H1 (cell line): ENCODE measurements around the gene PRSS3. TPM values are rescaled to one million over a fixed set of nuclear protein-coding genes. Genes with fewer than 3 reads are reported as not detected.

ENCODE experiments used
- CTCF ChIA-PET: fragments of 300-600 bp; sonication (Branson Sonifier 250); formaldehyde crosslinking; loops from one replicate; lab custom pipeline; 2021; ENCODE audit not compliant: partially characterized antibody; lab: Charles Lee
- POLR2A ChIA-PET: fragments of 300-600 bp; sonication (Branson Sonifier 250); formaldehyde crosslinking; loops from one replicate; lab custom pipeline; 2021; ENCODE audit warnings: inconsistent platforms; ENCODE audit not compliant: partially characterized antibody; lab: Charles Lee
- DNase-seq, 2 experiments: peaks; one replicate each; pipeline versions ENCODE4 v3.0.0 to v3.0.0-alpha.2; 2010 to 2022; ENCODE audit warnings: low spot score in 2 of 2, low read depth in 1 of 2, mixed read lengths in 1 of 2
- FAIRE-seq: peaks from 2 replicates; lab custom pipeline; 2011; peaks lifted over from hg19 to GRCh38; lab: Jason Lieb, UNC
- H2AFZ ChIP-seq: 2 replicates; pipeline ENCODE4 v1.8.1; 2012; ENCODE audit warnings: low read length, inconsistent platforms
- H2AK5ac ChIP-seq: 2 replicates; pipeline ENCODE4 v1.6.1; 2013; ENCODE audit warnings: low read depth, low read length
- H2BK120ac ChIP-seq: replicated peaks from 2 replicates; pipeline ENCODE3; 2013; ENCODE audit warnings: low read depth, low read length, inconsistent platforms
- H2BK12ac ChIP-seq: 2 replicates; pipeline ENCODE4 v1.6.1; 2013; ENCODE audit warnings: low read depth, low read length
- H2BK15ac ChIP-seq: 2 replicates; pipeline ENCODE4 v1.6.1; 2013; ENCODE audit warnings: low read length
- H2BK20ac ChIP-seq: 2 replicates; pipeline ENCODE4 v1.6.1; 2013; ENCODE audit warnings: low read length
- H2BK5ac ChIP-seq: 2 replicates; pipeline ENCODE4 v1.6.1; 2013; ENCODE audit warnings: low read depth, low read length
- H3K14ac ChIP-seq: 2 replicates; pipeline ENCODE4 v1.6.1; 2013; ENCODE audit warnings: inconsistent platforms; ENCODE audit not compliant: insufficient read length
- H3K18ac ChIP-seq: 2 replicates; pipeline ENCODE4 v1.6.1; 2013; ENCODE audit warnings: low read length; ENCODE audit errors: extremely low read depth
- H3K23ac ChIP-seq: 2 replicates; pipeline ENCODE4 v1.6.1; 2013; ENCODE audit warnings: inconsistent platforms; ENCODE audit not compliant: insufficient read length
- H3K23me2 ChIP-seq: 2 replicates; pipeline ENCODE4 v1.6.1; 2013; ENCODE audit warnings: low read depth, low read length
- H3K27ac ChIP-seq: 2 replicates; pipeline ENCODE4 v1.6.1; 2011; ENCODE audit warnings: low read depth, low read length, inconsistent platforms
- H3K27me3 ChIP-seq, 4 experiments: replicated peaks in 1 of 4; 1 replicate in 1 of 4; 2 replicates in 3 of 4; pipeline versions ENCODE4 v1.6.1 to v1.8.1; 2011 to 2013; ENCODE audit warnings: low read length in 3 of 4, mild to moderate bottlenecking in 3 of 4, inconsistent platforms in 2 of 4, mixed read lengths in 2 of 4, moderate library complexity in 1 of 4; ENCODE audit not compliant: control insufficient read depth in 3 of 4, insufficient read depth in 3 of 4; ENCODE audit errors: extremely low read depth in 1 of 4
- H3K36me3 ChIP-seq, 4 experiments: 2 replicates each; pipeline versions ENCODE4 v1.6.1 to v1.8.1; 2011 to 2013; ENCODE audit warnings: mild to moderate bottlenecking in 4 of 4, low read length in 3 of 4, moderate library complexity in 2 of 4, control low read depth in 1 of 4, inconsistent platforms in 1 of 4; ENCODE audit not compliant: insufficient read depth in 4 of 4, control insufficient read depth in 2 of 4
- H3K4ac ChIP-seq: replicated peaks from 2 replicates; pipeline ENCODE3; 2013; ENCODE audit warnings: low read length, low read depth, mixed read lengths, inconsistent platforms; ENCODE audit not compliant: insufficient read length
- H3K4me1 ChIP-seq, 4 experiments: replicated peaks in 1 of 4; 1 replicate in 1 of 4; 2 replicates in 3 of 4; pipeline versions ENCODE4 v1.6.1 to v1.8.1; 2011 to 2013; ENCODE audit warnings: low read length in 3 of 4, inconsistent platforms in 2 of 4, mixed read lengths in 1 of 4; ENCODE audit not compliant: insufficient read depth in 4 of 4, control insufficient read depth in 3 of 4
- H3K4me2 ChIP-seq, 2 experiments: 2 replicates each; pipeline versions ENCODE4 v1.6.1 to v1.8.1; 2011 to 2013; ENCODE audit warnings: low read depth in 2 of 2, low read length in 2 of 2, control low read depth in 1 of 2, inconsistent platforms in 1 of 2, mild to moderate bottlenecking in 1 of 2; ENCODE audit not compliant: insufficient read depth in 1 of 2
- H3K4me3 ChIP-seq, 4 experiments: fragments of 200-600, 300-600 bp in 1 of 4; sonication (generic), shearing (Covaris generic), sonication (Bioruptor Twin) in 1 of 4; 2 replicates each; pipeline versions ENCODE4 v1.5.1 to v1.8.1; 2011 to 2016; ENCODE audit warnings: low read length in 4 of 4, low read depth in 3 of 4, control low read depth in 2 of 4, inconsistent platforms in 2 of 4, mild to moderate bottlenecking in 2 of 4, mixed read lengths in 1 of 4, moderate library complexity in 1 of 4; ENCODE audit not compliant: insufficient read depth in 2 of 4; ENCODE audit errors: extremely low read depth in 1 of 4
- H3K56ac ChIP-seq: replicated peaks from 2 replicates; pipeline ENCODE3; 2013; ENCODE audit warnings: low read depth, mild to moderate bottlenecking, mixed read lengths, low read length, inconsistent platforms; ENCODE audit not compliant: insufficient read length
- H3K79me1 ChIP-seq: 2 replicates; pipeline ENCODE4 v1.6.1; 2013; ENCODE audit warnings: low read depth, low read length, control low read depth
- H3K79me2 ChIP-seq, 2 experiments: 2 replicates each; pipeline versions ENCODE4 v1.6.1 to v1.8.1; 2012 to 2013; ENCODE audit warnings: low read length in 2 of 2, mild to moderate bottlenecking in 2 of 2, inconsistent platforms in 1 of 2; ENCODE audit not compliant: insufficient read depth in 2 of 2, control insufficient read depth in 1 of 2
- H3K9ac ChIP-seq, 4 experiments: replicated peaks in 1 of 4; 1 replicate in 1 of 4; 2 replicates in 3 of 4; pipeline versions ENCODE4 v1.6.1 to v1.8.1; 2011 to 2013; ENCODE audit warnings: low read depth in 3 of 4, low read length in 3 of 4, control low read depth in 2 of 4, mild to moderate bottlenecking in 2 of 4, moderate library complexity in 2 of 4, inconsistent platforms in 1 of 4; ENCODE audit errors: extremely low read depth in 1 of 4
- H3K9me3 ChIP-seq, 2 experiments: 2 replicates each; pipeline versions ENCODE4 v1.6.1 to v1.8.1; 2012 to 2013; ENCODE audit warnings: mild to moderate bottlenecking in 2 of 2, moderate library complexity in 2 of 2, control low read depth in 1 of 2, inconsistent platforms in 1 of 2, low read depth in 1 of 2, low read length in 1 of 2, mixed read lengths in 1 of 2; ENCODE audit not compliant: insufficient read depth in 2 of 2
- H4K20me1 ChIP-seq, 2 experiments: replicated peaks in 1 of 2; 2 replicates each; pipeline versions ENCODE3 to v1.8.1; 2011 to 2013; ENCODE audit warnings: inconsistent platforms in 2 of 2, low read length in 2 of 2, mild to moderate bottlenecking in 1 of 2; ENCODE audit not compliant: insufficient read depth in 2 of 2, control insufficient read depth in 1 of 2
- H4K5ac ChIP-seq: 2 replicates; pipeline ENCODE4 v1.6.1; 2013; ENCODE audit warnings: low read length, low read depth, mixed read lengths, inconsistent platforms; ENCODE audit not compliant: insufficient read length
- H4K8ac ChIP-seq: 2 replicates; pipeline ENCODE4 v1.8.0; 2013; ENCODE audit warnings: mild to moderate bottlenecking, moderate library complexity, low read length, inconsistent platforms; ENCODE audit not compliant: insufficient read depth; ENCODE audit errors: extremely low read depth
- H4K91ac ChIP-seq: replicated peaks from 2 replicates; pipeline ENCODE3; 2013; ENCODE audit warnings: low read length, mixed read lengths, inconsistent platforms; ENCODE audit not compliant: insufficient read length
- JUN ChIP-seq: IDR thresholded peaks from 2 replicates; pipeline ENCODE4 v1.6.1; 2011; ENCODE audit warnings: low read depth, mild to moderate bottlenecking, improper control_type of control experiment, low read length
- JUND ChIP-seq: IDR thresholded peaks from 2 replicates; pipeline ENCODE4 v1.6.1; 2011; ENCODE audit warnings: mild to moderate bottlenecking, improper control_type of control experiment, low read length
- SIX5 ChIP-seq: IDR thresholded peaks from 2 replicates; pipeline ENCODE4 v1.6.1; 2011; ENCODE audit warnings: mild to moderate bottlenecking, low read depth, low read length
- TCF12 ChIP-seq: IDR thresholded peaks from 2 replicates; pipeline ENCODE4 v1.6.1; 2011; ENCODE audit warnings: low read depth, mild to moderate bottlenecking, low read length
- WGBS, 2 experiments: shearing (Covaris generic) in 1 of 2; methylation state at CpG; one replicate each; pipeline versions ENCODE4 v1.1.6 to v1.1.7; 2013 to 2015; ENCODE audit warnings: low lambda C conversion rate in 2 of 2, mixed read lengths in 2 of 2, inconsistent platforms in 1 of 2, low coverage in 1 of 2, missing lambda C conversion rate in 1 of 2; ENCODE audit not compliant: insufficient replicate concordance in 2 of 2, insufficient coverage in 1 of 2, insufficient read length in 1 of 2; ENCODE audit errors: extremely low coverage in 1 of 2, missing lambda C conversion rate in 1 of 2; 5-methylcytosine and 5-hydroxymethylcytosine counted together
- polyA plus RNA-seq, 7 experiments: library from polyadenylated mRNA; depleted of rRNA in 3 of 7; stranded (reverse) in 5 of 7; unstranded in 2 of 7; fragments of >200 nt in 5 of 7; fragments of 200-250 nt in 2 of 7; gene quantifications; 1 replicate in 5 of 7; 2 replicates in 1 of 7; 4 replicates in 1 of 7; pipeline versions ENCODE4 v1.2.1 to v1.2.3, GENCODE V29; 2011 to 2013; ENCODE audit warnings: missing spikeins in 2 of 7, mixed read lengths in 2 of 7
- total RNA-seq: library from RNA; stranded (reverse); fragmentation: NEBNext Ultra II Directional; extraction: Animal tissue kit (Norgen Biotek cat#: 25700); gene quantifications from 2 replicates; pipeline ENCODE4 v1.2.1, GENCODE V29; 2021
- TF ChIP-seq, protein P1 (sequence below): IDR thresholded peaks from 2 replicates; pipeline ENCODE4 v1.6.1; 2012; ENCODE audit warnings: low read length, inconsistent platforms

PRSS3 gene
- total and polyA plus RNA-seq, 2 of the 8 experiments (the other 6 are each of a cell fraction or from before 2014, with no cell fraction given), result 0.12 TPM; not detected in 1

DNA sequence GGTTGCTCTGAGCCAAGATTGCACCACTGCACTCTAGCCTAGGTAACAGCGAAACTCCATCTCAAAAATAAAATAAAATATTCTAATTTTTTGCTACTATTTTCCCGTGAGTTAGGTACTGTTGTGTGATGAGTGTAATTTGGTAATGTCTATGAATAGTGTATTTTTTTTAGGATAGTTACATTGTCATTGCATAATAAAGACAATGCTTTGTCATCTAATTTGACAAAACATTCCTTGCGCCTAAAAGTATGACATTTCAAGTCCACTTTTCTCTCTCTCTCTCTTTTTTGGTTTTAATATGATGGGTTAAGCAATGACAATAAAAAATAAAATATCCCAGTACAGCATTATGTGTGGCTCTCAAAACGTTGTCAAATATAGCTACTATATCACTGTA is 50.9 kb downstream of the PRSS3 start:
- POLR2A ChIA-PET, result no interaction called here
- H3K23ac ChIP-seq, result no peak overlapping the region

More for the DNA sequence above, 50.9 kb downstream of the PRSS3 start:
- Histone ChIP-seq H4K8ac (no peak overlapping the region), H2BK120ac (no peak overlapping the region), H3K36me3 (no peaks in the 10 kb centered on the region; a peak in 1 of 8 replicates), H2BK12ac (no peak overlapping the region), H3K14ac (no peak overlapping the region), H3K27ac (no peak overlapping the region), H3K4me3 (no peak overlapping the region), H4K5ac (no peak overlapping the region), H3K18ac (no peak overlapping the region), H3K27me3 (no peaks in the 10 kb centered on the region), H3K4me2 (no peak overlapping the region), H3K9me3 (no peaks in the 10 kb centered on the region), H3K79me1 (peaks cover 5% of the 10 kb centered on the region; the same call in 1 of the 2 replicates), H2BK5ac (no peak overlapping the region), H2AK5ac (no peak overlapping the region), H2BK15ac (no peak overlapping the region), H2BK20ac (no peak overlapping the region), H3K4ac (no peak overlapping the region), H3K9ac (no peak overlapping the region), H3K56ac (no peak overlapping the region), H4K91ac (no peak overlapping the region), H3K23me2 (no peaks in the 10 kb centered on the region), H4K20me1 (peaks cover 2 to 4% of the 10 kb centered on the region in 2 experiments), H2AFZ (no peak overlapping the region), H3K79me2 (peaks cover 0 to 90% of the 10 kb centered on the region in 2 experiments; a peak in 3 of 4 replicates), H3K4me1 (peaks cover 0 to 6% (median 2%) of the 10 kb centered on the region in 4 experiments; a peak in 4 of 7 replicates)
- CTCF ChIA-PET, result interaction anchor here (0.6 to 2.0 kb wide), 2 partner anchors 32 to 571 kb away, joined by 3 to 10 read pairs; no protein-coding TSS in a partner anchor
- TF ChIP-seq SIX5, result no peak
- TF ChIP-seq, protein P1, sequence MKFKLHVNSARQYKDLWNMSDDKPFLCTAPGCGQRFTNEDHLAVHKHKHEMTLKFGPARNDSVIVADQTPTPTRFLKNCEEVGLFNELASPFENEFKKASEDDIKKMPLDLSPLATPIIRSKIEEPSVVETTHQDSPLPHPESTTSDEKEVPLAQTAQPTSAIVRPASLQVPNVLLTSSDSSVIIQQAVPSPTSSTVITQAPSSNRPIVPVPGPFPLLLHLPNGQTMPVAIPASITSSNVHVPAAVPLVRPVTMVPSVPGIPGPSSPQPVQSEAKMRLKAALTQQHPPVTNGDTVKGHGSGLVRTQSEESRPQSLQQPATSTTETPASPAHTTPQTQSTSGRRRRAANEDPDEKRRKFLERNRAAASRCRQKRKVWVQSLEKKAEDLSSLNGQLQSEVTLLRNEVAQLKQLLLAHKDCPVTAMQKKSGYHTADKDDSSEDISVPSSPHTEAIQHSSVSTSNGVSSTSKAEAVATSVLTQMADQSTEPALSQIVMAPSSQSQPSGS, result no peak
- TF ChIP-seq JUND, result no peak
- TF ChIP-seq TCF12, result no peak
- TF ChIP-seq JUN, result no peak
- FAIRE-seq, result no peak
- no peak for DNase-seq
- WGBS, 2 experiments, result 86% methylated on average over 4 of the region's 4 CpGs; no CpG with 5 or more reads in 1 of the 2 experiments
